Measurements from ENCODE around the gene ATRIP. TPM values are rescaled to one million over a fixed set of nuclear protein-coding genes. Genes with fewer than 3 reads are reported as not detected.
"Not testable (repeated sequence)": the region's sequence is repeated elsewhere in the genome, so short reads cannot be mapped to it uniquely, and the experiment has no call there.

Gene ATRIP
- polyA plus RNA-seq, 1 of the 3 experiments (the other 2 are of a cell fraction) = 5.6 TPM

GRCh38 chr3:48460517-48460902, 14.0 kb downstream of the ATRIP start:
- H3K27ac ChIP-seq (ENCODE audit: low read depth in 2 of 2, low read length in 1 of 2) = no peak overlapping the region
- no peak for DNase-seq
- H3K27me3 ChIP-seq (ENCODE audit: insufficient read depth) = no peaks in the 10 kb centered on the region
- ChIA-PET CTCF (no interaction called here), POLR2A (interaction anchor here (1.8 kb wide), 1 partner anchor 9 kb away, joined by 3 read pairs; no protein-coding TSS in a partner anchor)
- H2AFZ ChIP-seq (ENCODE audit: low read depth) = no peak overlapping the region
- no peaks in the 10 kb centered on the region for H3K9me2 ChIP-seq
- no peak overlapping the region for H3K9ac ChIP-seq
- no peaks in the 10 kb centered on the region for H4K20me1 ChIP-seq (ENCODE audit: insufficient read depth)
- H3K79me2 ChIP-seq (ENCODE audit: insufficient read depth) = no peaks in the 10 kb centered on the region
- H3K36me3 ChIP-seq (replicated peaks in 1 of 2; ENCODE audit: control insufficient read depth in 1 of 2, insufficient read depth in 2 of 2, low read length in 1 of 2) = peaks cover 45 to 46% of the 10 kb centered on the region in 2 experiments
- H3K9me3 ChIP-seq = no peaks in the 10 kb centered on the region
- no peak overlapping the region for H3K4me2 ChIP-seq
- 100% methylated on average over 1 of the region's 3 CpGs for WGBS (ENCODE audit: low lambda C conversion rate)
- peaks cover 3 to 18% of the 10 kb centered on the region in 2 experiments; a peak in 1 of 4 replicates for H3K4me1 ChIP-seq (ENCODE audit: control insufficient read depth in 1 of 2, insufficient read depth in 2 of 2, low read depth in 1 of 2, low read length in 1 of 2)
- H3K4me3 ChIP-seq (ENCODE audit: low read depth in 2 of 2, low read length in 1 of 2) = no peak overlapping the region
- H3F3A ChIP-seq (replicated peaks; ENCODE audit: insufficient read depth) = peaks cover 16% of the 10 kb centered on the region
- no peak for TF ChIP-seq JUND (IDR thresholded peaks at IDR 0.05)

- not testable (repeated sequence) for H3K79me2 ChIP-seq (ENCODE audit: insufficient read depth); H3K9me3 ChIP-seq; H3K27ac ChIP-seq (ENCODE audit: low read depth in 2 of 2, low read length in 1 of 2); H3K4me3 ChIP-seq (ENCODE audit: low read depth in 2 of 2, low read length in 1 of 2); H4K20me1 ChIP-seq (ENCODE audit: insufficient read depth); H3K9me2 ChIP-seq; H3K4me2 ChIP-seq; H3K27me3 ChIP-seq (ENCODE audit: insufficient read depth); H3K9ac ChIP-seq; DNase-seq; H2AFZ ChIP-seq (ENCODE audit: low read depth)
- ChIA-PET POLR2A (interaction anchor here (0.6 kb wide), 2 partner anchors 9 to 197 kb away, joined by 3 read pairs; no protein-coding TSS in a partner anchor), CTCF (interaction anchor here (1.0 to 8.2 kb wide), 4 partner anchors 26 to 99 kb away, joined by 3 to 136 read pairs (median 47); partner anchors contain the start of gene PFKFB4)
- H3K36me3 ChIP-seq (replicated peaks in 1 of 2; ENCODE audit: control insufficient read depth in 1 of 2, insufficient read depth in 2 of 2, low read length in 1 of 2) = peaks cover 36 to 45% of the 10 kb centered on the region in 2 experiments
- H3F3A ChIP-seq (replicated peaks; ENCODE audit: insufficient read depth) = peaks cover 19% of the 10 kb centered on the region
- 90% methylated on average over 5 of the region's 7 CpGs for WGBS (ENCODE audit: low lambda C conversion rate)
- H3K4me1 ChIP-seq (ENCODE audit: control insufficient read depth in 1 of 2, insufficient read depth in 2 of 2, low read depth in 1 of 2, low read length in 1 of 2) = peaks cover 8 to 30% of the 10 kb centered on the region in 2 experiments; a peak in 2 of 4 replicates
Measured at GRCh38 chr3:48461767-48462166, 15.2 kb downstream of the ATRIP start.

- Histone ChIP-seq H3K4me2 (no peak overlapping the region), H3K9me2 (no peaks in the 10 kb centered on the region), H3K9ac (no peak overlapping the region), H3K27ac (ENCODE audit: low read depth in 2 of 2, low read length in 1 of 2) (no peak overlapping the region), H4K20me1 (ENCODE audit: insufficient read depth) (no peaks in the 10 kb centered on the region), H3K36me3 (replicated peaks in 1 of 2; ENCODE audit: control insufficient read depth in 1 of 2, insufficient read depth in 2 of 2, low read length in 1 of 2) (peaks cover 26 to 57% of the 10 kb centered on the region in 2 experiments), H3K4me3 (ENCODE audit: low read depth in 2 of 2, low read length in 1 of 2) (no peak overlapping the region), H3F3A (replicated peaks; ENCODE audit: insufficient read depth) (peaks cover 22% of the 10 kb centered on the region), H3K9me3 (no peaks in the 10 kb centered on the region), H2AFZ (ENCODE audit: low read depth) (no peak overlapping the region), H3K27me3 (ENCODE audit: insufficient read depth) (no peaks in the 10 kb centered on the region), H3K4me1 (ENCODE audit: control insufficient read depth in 1 of 2, insufficient read depth in 2 of 2, low read depth in 1 of 2, low read length in 1 of 2) (peaks cover 16 to 50% of the 10 kb centered on the region in 2 experiments; a peak in 2 of 4 replicates), H3K79me2 (ENCODE audit: insufficient read depth) (peaks cover 26% of the 10 kb centered on the region)
- TF ChIP-seq RXRA (IDR thresholded peaks at IDR 0.05; ENCODE audit: borderline replicate concordance, low read depth) = no peak
- no peak for TF ChIP-seq CTCF (IDR thresholded peaks at IDR 0.05)
- no peak for TF ChIP-seq EP300 (IDR thresholded peaks at IDR 0.05; ENCODE audit: borderline replicate concordance in 1 of 2, low read depth in 1 of 2, low read length in 1 of 2)
- no peak for TF ChIP-seq GATA2 (CRISPR knock-in tag; IDR thresholded peaks at IDR 0.05)
- no peak for TF ChIP-seq NFIC (IDR thresholded peaks at IDR 0.05; ENCODE audit: borderline replicate concordance)
- no peak for TF ChIP-seq MXI1 (IDR thresholded peaks at IDR 0.05; ENCODE audit: low read depth, low read length)
- no peak for TF ChIP-seq PBX3 (IDR thresholded peaks at IDR 0.05)
- no peak for TF ChIP-seq FOXM1 (IDR thresholded peaks at IDR 0.05; ENCODE audit: low read depth)
- 93% methylated on average over 9 of the region's 9 CpGs for WGBS (ENCODE audit: low lambda C conversion rate)
- ChIA-PET POLR2A (interaction anchor here (0.9 to 1.5 kb wide), 3 partner anchors 9 to 44 kb away, joined by 3 to 7 read pairs (median 4); no protein-coding TSS in a partner anchor), CTCF (interaction anchor here (1.0 to 8.2 kb wide), 10 partner anchors 10 to 172 kb away, joined by 3 to 136 read pairs (median 6); partner anchors contain the start of genes PFKFB4 and SLC26A6)
- no peak for DNase-seq
Measured at GRCh38 chr3:48463703-48464102, 17.2 kb downstream of the ATRIP start.
